ENCODE data around the gene ZNF839.
A peak's percentile ranks its signal among the peaks of the same experiment; 100 is the strongest.

DNA sequence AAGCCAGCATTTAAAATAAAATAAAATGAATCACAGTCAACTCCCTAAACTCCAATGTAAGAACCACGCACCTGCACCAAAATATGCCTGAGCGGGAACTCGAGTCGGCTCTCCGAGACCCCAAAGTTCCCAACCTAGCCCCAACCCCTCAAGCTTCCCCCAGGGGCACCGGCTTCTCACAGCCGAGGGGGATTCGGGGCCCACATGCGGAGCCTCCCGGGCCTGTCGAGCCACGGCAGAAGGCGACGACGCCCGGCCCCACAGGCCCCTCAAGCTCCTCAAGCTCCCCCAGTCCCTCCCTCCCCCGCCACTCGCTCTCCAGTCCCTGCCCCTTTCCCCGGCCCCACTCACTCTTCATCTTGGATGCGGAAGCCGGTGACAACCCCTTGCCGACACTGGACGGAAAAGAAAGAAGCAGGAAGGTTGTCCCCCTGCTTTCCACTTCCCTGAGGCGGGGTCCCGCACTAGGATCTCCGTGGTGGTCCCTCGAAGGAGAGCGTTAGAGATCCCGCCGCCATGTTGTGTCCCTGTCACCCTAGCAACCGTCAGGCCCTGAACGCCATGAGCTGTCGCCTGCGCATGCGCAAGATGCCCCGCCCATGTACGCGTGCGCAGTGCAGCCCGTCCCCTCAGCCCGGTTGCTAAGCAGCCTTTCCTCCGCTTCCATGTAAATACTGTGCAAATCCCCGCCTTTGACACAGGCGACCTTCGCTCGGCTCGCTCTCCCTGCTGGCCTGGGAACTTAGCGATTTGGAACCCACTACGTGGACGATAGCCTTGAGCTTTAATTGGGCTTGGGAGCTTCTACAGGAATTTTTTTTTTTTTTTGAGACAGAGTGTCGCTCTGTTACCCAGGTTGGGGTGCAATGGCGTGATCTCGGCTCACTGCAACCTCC lies 14.7 kb upstream of the ZNF839 start, which contains the start of gene MOK:
- TF ChIP-seq EZH2 (IDR thresholded peaks at IDR 0.05) (no peak), POLR2AphosphoS5 (IDR thresholded peaks at IDR 0.05; ENCODE audit: borderline replicate concordance, low read depth, low read length) (peak; percentile 39; the same call in 1 of the 2 replicates)
